Measurements from ENCODE around the gene SLAMF1. TPM values are rescaled to one million over a fixed set of nuclear protein-coding genes. Genes with fewer than 3 reads are reported as not detected.

The SLAMF1 gene
- total RNA-seq, 4 donors from 2014 or later = 0.33 to 3.7 (median 3.2) TPM; not detected in 1

GRCh38 chr1:160579216-160579701 is 67.6 kb downstream of the SLAMF1 start, which contains the start of gene CD84:
CD84 (minus strand) TSS chr1:160579496; CDS start chr1:160579437, 59 bp downstream.
- no peak for TF ChIP-seq CTCF (IDR thresholded peaks at IDR 0.05; ENCODE audit: low read depth)

GRCh38 chr1:160578525-160579191 is 68.2 kb downstream of the SLAMF1 start:
- TF ChIP-seq CTCF (IDR thresholded peaks at IDR 0.05; ENCODE audit: low read depth) = no peak

GRCh38 chr1:160578175-160578524 is 68.7 kb downstream of the SLAMF1 start:
- no peak for TF ChIP-seq CTCF (IDR thresholded peaks at IDR 0.05; ENCODE audit: low read depth)

- TF ChIP-seq CTCF (IDR thresholded peaks at IDR 0.05; ENCODE audit: low read depth) = no peak
These were observed 69.2 kb downstream of the SLAMF1 start for GRCh38 chr1:160577671-160578070.

GRCh38 chr1:160576884-160577283 is 70.0 kb downstream of the SLAMF1 start:
- no peak for TF ChIP-seq CTCF (IDR thresholded peaks at IDR 0.05; ENCODE audit: low read depth)

- TF ChIP-seq CTCF (IDR thresholded peaks at IDR 0.05; ENCODE audit: low read depth) = no peak
These were observed 70.5 kb downstream of the SLAMF1 start for GRCh38 chr1:160576390-160576789.

GRCh38 chr1:160575112-160575664 is 71.7 kb downstream of the SLAMF1 start:
- no peak for TF ChIP-seq CTCF (IDR thresholded peaks at IDR 0.05; ENCODE audit: low read depth)

All from subcutaneous adipose tissue (tissue), 4 donors.